Stimulated activated CD8-positive, alpha-beta memory T cell treated with anti-CD3 and anti-CD28 coated beads, Interleukin-4, amount 100 ng/mL, for 48 hours (primary cell): ENCODE results near the gene PRKD1.

Experiments
- DNase-seq: peaks from one replicate; pipeline ENCODE4 v3.0.0-alpha.2; 2020

Gene PRKD1

DNA sequence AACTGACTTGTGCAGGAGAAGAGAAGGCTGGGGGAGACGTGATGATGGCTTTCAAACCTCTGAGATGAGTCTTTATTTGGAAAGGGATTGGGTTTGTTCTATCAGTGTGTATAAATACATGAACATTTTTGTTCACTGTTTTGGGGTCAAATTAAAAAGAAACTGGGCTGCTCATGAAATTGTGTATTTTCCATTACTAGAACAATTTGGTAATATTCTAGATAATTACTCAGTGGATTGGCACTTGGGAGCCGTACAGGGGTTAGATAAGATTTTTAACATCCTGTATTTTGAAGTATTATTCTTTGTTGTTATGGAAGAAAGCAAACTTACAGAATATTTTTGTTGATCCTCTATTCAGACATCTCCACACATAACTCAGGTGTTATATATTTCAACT lies 340.6 kb downstream of the PRKD1 start:
- no peak for DNase-seq

DNA sequence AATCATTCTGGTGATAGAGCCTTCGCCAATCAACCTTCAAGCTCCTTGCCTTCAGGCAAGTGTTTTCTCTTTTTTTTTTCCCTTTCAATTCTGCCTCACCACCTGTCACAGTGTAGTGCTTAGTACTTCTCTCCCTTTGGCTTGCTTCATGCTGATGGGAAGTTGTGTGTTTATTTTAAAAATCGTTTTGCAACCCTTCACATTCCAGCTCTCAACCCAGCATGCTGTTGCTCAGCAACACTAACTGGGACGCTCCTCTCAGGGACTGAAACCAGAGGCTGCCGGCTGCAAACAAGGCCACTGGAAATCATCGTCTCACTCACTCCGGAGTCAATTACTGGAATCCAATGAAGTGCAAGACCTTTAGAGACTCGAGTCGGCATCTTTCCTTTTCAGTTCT lies 342.7 kb downstream of the PRKD1 start:
- no peak for DNase-seq

DNA sequence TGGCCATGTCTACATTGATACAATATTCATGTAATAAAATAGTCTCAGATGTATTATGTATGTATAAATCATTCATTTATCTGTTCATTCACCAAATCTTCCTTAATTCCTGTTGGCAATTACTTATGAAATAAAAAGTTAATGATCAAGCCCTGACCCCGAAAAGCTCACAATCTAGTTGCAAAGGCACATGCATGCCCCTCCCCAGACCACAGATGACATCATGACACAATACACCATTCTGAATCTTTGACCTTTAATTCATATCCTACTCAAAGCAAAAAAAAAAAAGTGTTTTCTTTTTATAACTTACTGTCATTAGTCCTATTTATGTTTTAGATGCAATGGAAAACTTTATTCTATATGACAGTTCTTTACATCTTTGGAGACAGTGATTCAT lies 346.9 kb downstream of the PRKD1 start:
- no peak for DNase-seq

DNA sequence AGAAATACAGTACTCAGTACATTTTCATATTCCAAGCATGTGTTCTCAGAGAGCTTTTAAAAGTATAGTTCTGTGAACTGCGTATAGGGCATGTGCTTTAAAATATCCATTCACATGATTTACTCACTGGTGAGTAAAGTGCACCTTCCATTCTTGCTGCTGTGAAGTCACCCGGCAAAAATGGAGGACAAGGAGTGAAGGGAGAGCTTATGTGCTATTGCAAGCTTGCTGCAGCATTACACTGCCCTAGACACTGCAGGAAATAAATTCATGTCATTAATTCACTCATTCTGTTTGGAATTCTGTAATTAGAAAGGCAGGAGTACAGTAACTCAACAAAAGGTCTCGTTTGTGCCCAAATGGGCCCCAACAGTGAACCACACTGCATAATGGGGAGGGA lies 347.8 kb downstream of the PRKD1 start:
- no peak for DNase-seq

DNA sequence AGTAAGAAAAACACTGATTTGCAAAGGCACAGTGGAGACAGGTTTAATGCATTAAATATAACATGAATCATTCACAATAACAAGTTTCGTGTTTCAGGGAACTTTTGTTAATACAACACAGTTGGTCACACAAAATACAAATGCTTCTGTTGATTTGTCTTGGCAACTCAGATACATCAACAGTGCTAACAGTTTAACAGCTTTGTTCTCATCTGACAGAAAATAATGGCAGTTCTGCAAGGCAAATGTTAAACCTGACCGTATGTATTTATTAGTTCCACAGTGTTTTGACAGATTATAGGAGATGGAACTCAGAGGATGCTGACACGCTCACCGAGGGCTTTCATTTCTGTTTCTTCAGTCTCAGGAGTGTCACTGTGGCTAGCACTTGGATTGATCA lies 350.7 kb downstream of the PRKD1 start:
- no peak for DNase-seq

DNA sequence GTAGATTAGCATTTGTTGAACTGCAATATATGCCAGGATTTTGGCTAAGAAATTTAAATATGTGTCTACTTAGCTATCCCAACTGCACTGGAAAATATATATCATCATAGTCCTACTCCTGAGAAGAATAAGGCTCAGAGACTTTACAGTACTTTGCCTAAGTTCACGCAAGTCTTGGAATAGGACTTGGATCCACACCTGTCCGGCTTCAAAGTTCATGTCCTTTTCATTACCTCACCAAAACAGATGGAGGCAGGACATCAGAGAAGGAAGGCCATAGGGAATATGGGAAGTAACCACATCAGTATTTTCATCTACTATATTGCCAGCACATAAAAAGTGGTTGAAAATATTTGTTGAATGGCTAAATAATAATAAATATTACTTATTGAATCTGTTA lies 358.5 kb downstream of the PRKD1 start:
- no peak for DNase-seq

DNA sequence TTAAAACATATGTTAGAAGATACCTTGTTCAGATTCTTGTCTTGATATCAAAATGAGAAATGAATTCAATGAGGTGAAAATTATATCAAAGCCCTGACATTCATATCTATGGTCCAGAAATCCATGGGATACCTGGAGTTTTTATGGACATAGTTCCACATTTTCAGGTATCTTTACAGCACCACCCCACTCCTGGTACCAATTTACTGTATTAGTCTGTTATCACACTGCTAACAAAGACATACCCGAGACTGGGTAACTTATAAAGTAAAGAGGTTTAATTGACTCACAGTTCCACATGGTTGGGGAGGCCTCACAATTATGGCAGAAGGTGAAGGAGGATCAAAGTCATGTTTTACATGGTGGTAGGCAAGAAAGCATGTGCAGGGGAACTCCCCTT lies 361.5 kb downstream of the PRKD1 start:
- no peak for DNase-seq

DNA sequence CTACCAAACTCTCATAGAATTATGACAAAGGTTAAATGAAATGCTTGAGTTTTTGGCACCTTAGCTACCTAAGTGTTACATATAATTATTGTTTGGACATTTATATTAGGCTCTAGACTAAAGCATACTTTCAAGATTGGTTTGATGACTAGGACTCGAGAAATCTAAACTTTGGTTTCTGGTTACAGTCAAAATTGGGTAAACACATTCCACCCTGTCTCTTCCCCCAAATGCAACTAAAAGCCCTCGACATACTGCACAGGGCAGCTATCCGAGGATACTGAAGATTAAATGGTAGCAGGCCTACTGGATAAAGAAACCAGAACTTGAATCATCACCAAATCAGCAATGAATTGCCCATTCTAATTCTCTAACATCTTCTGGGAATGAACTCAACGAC lies 369.1 kb downstream of the PRKD1 start:
- DNase-seq, result no peak

DNA sequence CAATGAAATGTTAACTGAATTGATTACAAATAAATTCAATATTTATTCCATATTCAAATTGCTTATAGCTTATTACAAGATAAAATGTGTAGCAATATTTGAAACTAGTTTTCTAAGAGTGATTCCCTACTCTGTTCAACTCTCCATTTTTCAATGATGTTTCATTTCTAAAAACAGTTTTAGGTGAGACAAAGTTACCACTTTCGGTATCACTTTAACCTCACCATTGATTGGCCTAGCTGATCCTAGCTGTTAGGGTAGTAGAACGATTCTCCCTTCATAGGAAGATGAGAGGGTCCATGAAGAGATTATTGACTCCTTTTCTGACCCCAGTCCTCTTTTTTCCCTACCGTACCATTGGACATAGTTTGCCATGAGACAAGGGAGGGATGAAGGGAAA lies 373.3 kb downstream of the PRKD1 start:
- no peak for DNase-seq

DNA sequence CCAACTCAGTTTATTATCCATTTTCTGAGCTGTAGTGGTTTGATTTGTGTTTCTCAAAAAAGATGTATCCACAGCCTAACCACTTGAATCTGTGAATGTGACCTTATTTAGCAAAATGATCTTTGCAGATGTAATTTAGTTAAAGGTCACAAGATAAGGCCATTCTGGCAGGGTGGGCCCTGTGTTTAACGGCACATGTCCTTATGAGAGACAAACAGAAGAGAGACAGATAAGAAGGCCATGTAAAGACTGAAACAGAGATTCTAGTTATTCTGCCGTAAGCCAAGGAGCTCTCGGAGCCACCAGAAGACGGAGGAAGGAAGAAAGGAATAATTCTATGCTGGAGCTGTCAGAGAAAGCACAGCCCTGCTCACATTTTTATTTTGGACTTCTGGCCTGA lies 374.2 kb downstream of the PRKD1 start:
- no peak for DNase-seq

DNA sequence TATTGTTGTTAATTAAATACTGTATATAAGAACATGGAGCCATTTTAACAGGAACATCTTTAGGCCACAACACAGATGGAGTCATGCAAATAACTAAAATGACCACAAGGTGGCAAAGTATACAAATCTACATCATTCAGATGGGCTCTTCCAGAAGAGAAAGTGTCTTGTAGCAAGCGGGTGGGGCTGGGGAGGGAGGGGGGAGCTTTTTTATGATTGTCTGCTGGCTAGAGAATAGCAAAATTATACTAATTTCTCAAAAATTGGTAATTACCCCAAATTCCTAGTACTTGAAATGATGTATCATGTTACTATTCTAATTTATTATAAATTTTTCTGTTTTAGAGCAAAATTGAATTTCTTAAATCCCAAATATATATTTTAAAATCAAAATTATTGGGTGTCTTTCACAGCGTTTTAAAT lies 378.7 kb downstream of the PRKD1 start:
- no peak for DNase-seq

DNA sequence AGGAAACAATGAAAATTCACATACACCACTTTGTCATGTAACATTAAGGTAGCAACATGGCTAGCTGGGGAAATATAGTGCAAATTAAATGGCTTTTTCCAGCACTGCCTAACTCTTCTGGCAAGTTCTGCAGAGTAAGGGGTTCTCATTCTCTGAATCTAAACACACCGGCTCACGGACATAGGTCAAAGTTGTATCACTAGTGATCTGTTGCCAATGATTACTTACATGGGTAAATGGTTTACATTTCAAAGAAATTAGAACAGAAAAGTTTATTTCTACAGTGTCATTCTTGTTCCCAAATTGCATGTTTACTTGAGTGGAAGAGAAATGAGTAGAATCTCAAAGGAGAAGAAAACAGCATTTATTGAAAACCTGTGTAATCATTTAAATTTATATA lies 381.9 kb downstream of the PRKD1 start:
- DNase-seq, result no peak

DNA sequence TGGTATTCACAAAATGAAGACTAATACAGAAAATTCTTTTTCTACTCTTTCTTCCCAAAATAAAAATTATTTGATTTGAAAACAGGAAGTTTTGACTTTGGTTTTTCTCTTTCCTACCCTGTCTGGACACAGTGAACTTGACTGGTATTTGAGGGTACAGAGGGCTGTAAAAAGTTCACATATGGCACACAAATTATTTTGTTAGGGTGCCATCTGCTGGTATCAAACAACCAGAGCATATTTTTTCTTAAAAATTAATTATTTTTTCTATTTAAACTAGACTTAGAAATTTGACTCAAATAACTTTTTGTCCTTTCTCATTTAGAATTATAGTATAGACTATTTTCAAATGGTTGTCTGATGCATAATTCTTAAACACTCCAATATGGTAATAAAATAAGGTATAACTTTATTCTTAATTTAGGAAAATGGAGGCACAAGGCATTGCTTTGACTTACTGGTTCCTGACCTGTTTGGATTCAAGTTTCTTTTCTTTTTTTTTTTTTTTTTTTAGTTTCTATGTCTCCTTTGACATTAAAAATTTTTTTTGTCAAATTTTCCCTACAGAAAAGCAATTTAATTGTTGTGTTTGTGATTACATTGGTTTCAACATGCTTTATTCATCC lies 390.6 kb downstream of the PRKD1 start:
- DNase-seq, result no peak

DNA sequence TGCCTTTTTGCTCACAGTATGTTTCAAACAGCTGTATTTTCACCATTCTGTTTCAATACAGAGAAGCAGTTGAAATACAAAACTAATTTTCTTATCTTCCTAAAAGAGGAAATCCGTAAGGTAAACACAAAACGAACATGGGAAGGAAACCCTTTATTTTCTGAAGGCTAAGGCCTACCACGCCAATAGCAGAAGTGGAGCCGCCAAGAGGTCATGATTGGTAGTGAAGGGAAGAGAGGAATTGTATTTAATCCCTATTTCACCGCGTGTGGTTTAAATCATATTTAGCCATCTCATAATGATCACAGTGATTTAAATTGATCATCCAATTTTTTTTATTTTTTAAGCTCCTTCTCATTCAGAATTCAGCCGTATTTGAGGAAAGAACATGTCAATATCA lies 398.2 kb downstream of the PRKD1 start:
- DNase-seq, result no peak

DNA sequence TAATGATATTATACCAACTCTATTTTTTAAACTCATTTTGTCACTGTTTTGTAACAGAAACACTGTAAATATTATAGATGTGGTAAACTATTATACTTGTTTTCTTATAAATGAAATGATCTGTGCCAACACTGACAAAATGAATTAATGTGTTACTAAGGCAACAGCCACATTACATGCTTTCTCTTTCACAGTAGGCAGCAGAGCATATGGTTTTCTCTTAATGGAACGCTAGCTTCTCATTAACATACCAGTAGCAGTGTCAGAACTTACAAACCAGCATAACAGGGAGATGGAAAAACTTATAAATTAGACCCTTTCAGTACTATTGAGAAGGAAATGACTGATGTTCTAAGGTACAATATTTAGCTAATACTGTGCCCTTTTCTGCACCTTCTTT lies 398.8 kb downstream of the PRKD1 start:
- no peak for DNase-seq

DNA sequence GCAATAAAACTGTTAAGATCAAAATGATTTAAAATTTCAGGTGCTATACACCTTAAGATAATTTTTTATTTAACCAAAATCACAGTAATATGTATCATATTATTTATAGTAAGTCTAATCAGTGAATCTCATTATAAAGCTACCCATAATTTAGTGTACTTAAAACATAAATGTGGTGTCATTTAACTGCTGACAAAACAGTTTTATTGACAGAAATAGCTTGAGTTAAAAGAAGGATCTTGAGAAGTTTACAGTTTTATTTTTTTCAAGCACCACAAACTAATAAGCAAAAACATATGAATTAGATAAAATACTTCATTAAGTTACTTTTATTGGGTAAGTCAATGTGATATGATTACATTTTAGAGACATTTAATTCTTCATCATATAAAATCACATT lies 400.4 kb downstream of the PRKD1 start:
- no peak for DNase-seq
